ENCODE measurements around the gene UGT1A8. TPM values are rescaled to one million over a fixed set of nuclear protein-coding genes. Genes with fewer than 3 reads are reported as not detected.
A peak's percentile ranks its signal among the peaks of the same experiment; 100 is the strongest.
"Not testable (repeated sequence)": the region's sequence is repeated elsewhere in the genome, so short reads cannot be mapped to it uniquely, and the experiment has no call there.

Gene UGT1A8
- total and polyA plus RNA-seq, 2 donors (not counting 3 experiments of a cell fraction or from before 2014, with no cell fraction given): not detected

GRCh38 chr2:233643128-233643527, 25.7 kb downstream of the UGT1A8 start:
- Histone ChIP-seq H3K79me2 (ENCODE audit: control insufficient read depth, insufficient read depth, low read length) (no peaks in the 10 kb centered on the region), H4K20me1 (replicated peaks; ENCODE audit: control insufficient read depth, extremely low read depth, insufficient read depth, low read length) (no peaks in the 10 kb centered on the region), H3K4me2 (ENCODE audit: insufficient read depth, low read length) (no peak overlapping the region), H3K36me3 (ENCODE audit: control insufficient read depth in 2 of 2, extremely low read depth in 1 of 2, insufficient read depth in 2 of 2, low read length in 2 of 2) (no peaks in the 10 kb centered on the region), H3K27me3 (ENCODE audit: control insufficient read depth in 2 of 2, insufficient read depth in 2 of 2, low read length in 2 of 2) (no peaks in the 10 kb centered on the region), H3K4me3 (replicated peaks in 1 of 3; ENCODE audit: insufficient read depth in 1 of 3, low read depth in 1 of 3, low read length in 3 of 3) (no peak overlapping the region), H3K9me3 (replicated peaks; ENCODE audit: control insufficient read depth, insufficient read depth, low read length) (no peaks in the 10 kb centered on the region), H3K4me1 (ENCODE audit: control insufficient read depth, extremely low read depth, insufficient read depth, low read length) (no peaks in the 10 kb centered on the region), H2AFZ (ENCODE audit: low read depth, low read length) (no peak overlapping the region), H3K9me1 (replicated peaks; ENCODE audit: control insufficient read depth, extremely low read depth, insufficient read depth, low read length) (no peaks in the 10 kb centered on the region), H3K9ac (replicated peaks; ENCODE audit: extremely low read depth, insufficient read depth, low read length) (no peak overlapping the region), H3K27ac (ENCODE audit: insufficient read depth, low read depth, low read length) (no peak overlapping the region)
- FAIRE-seq: no peak
- CTCF ChIA-PET: interaction anchor here (1.4 kb wide), 1 partner anchor 194 kb away, joined by 3 read pairs; no protein-coding TSS in a partner anchor
- peak; percentile 13 for DNase-seq (ENCODE audit: low read depth, low spot score)
- TF ChIP-seq POLR2AphosphoS5 (IDR thresholded peaks at IDR 0.05; ENCODE audit: insufficient read depth, low read depth, low read length) (no peak), POLR2A (IDR thresholded peaks at IDR 0.05; ENCODE audit: low read depth, low read length) (no peak), FOS (IDR thresholded peaks at IDR 0.05; ENCODE audit: borderline replicate concordance, insufficient read depth, low read length) (no peak), JUN (IDR thresholded peaks at IDR 0.05; ENCODE audit: borderline replicate concordance, insufficient read depth, insufficient read length, low read depth) (no peak), CTCF (IDR thresholded peaks at IDR 0.05; ENCODE audit: extremely low read depth in 1 of 2, insufficient read depth in 1 of 2, low read depth in 1 of 2, low read length in 2 of 2) (peak; percentile 6 to 35), MAX (IDR thresholded peaks at IDR 0.05; ENCODE audit: insufficient read depth, insufficient read length) (no peak), GATA2 (IDR thresholded peaks at IDR 0.05; ENCODE audit: insufficient read depth, insufficient read length, low read depth, low read length) (no peak)
- dilution Hi-C loops (cut with MboI; ENCODE audit: extremely low pct_ligation_motif_present, low sequenced_read_pairs): no loop called here
- POLR2A ChIA-PET: no interaction called here
- intact Hi-C loops (cut with micrococcal nuclease): no loop called here
- BruUV-seq (replicated peaks): no TSS peak

- intact Hi-C loops (cut with micrococcal nuclease); H3K9me1 ChIP-seq (replicated peaks; ENCODE audit: control insufficient read depth, extremely low read depth, insufficient read depth, low read length); FAIRE-seq; BruUV-seq (replicated peaks); H4K20me1 ChIP-seq (replicated peaks; ENCODE audit: control insufficient read depth, extremely low read depth, insufficient read depth, low read length); H3K4me2 ChIP-seq (ENCODE audit: insufficient read depth, low read length); H3K4me1 ChIP-seq (ENCODE audit: control insufficient read depth, extremely low read depth, insufficient read depth, low read length); CTCF ChIA-PET; H3K27me3 ChIP-seq (ENCODE audit: control insufficient read depth in 2 of 2, insufficient read depth in 2 of 2, low read length in 2 of 2); H3K4me3 ChIP-seq (replicated peaks in 1 of 3; ENCODE audit: insufficient read depth in 1 of 3, low read depth in 1 of 3, low read length in 3 of 3); H2AFZ ChIP-seq (ENCODE audit: low read depth, low read length); H3K27ac ChIP-seq (ENCODE audit: insufficient read depth, low read depth, low read length); DNase-seq (ENCODE audit: low read depth, low spot score); dilution Hi-C loops (cut with MboI; ENCODE audit: extremely low pct_ligation_motif_present, low sequenced_read_pairs); H3K36me3 ChIP-seq (ENCODE audit: control insufficient read depth in 2 of 2, extremely low read depth in 1 of 2, insufficient read depth in 2 of 2, low read length in 2 of 2); H3K79me2 ChIP-seq (ENCODE audit: control insufficient read depth, insufficient read depth, low read length); H3K9me3 ChIP-seq (replicated peaks; ENCODE audit: control insufficient read depth, insufficient read depth, low read length); H3K9ac ChIP-seq (replicated peaks; ENCODE audit: extremely low read depth, insufficient read depth, low read length); POLR2A ChIA-PET: not testable (repeated sequence)
Measured at GRCh38 chr2:233646033-233646432, 28.6 kb downstream of the UGT1A8 start.

Data from endothelial cell of umbilical vein (primary cell).